ENCODE data around the gene PHF21B. TPM values are rescaled to one million over a fixed set of nuclear protein-coding genes. Genes with fewer than 3 reads are reported as not detected.

The PHF21B gene
- total RNA-seq, 1 donor: not detected

GRCh38 chr22:44931077-44931540, 78.7 kb downstream of the PHF21B start:
- Histone ChIP-seq H3K4me2 (ENCODE audit: insufficient read depth, low read length) (peak overlapping the region; percentile 13), H3K4me3 (ENCODE audit: insufficient read depth, low read length) (no peak overlapping the region), H3K36me3 (ENCODE audit: insufficient read depth, low read length) (no peaks in the 10 kb centered on the region), H4K20me1 (ENCODE audit: insufficient read depth, low read length) (no peaks in the 10 kb centered on the region), H3K27me3 (ENCODE audit: insufficient read depth, low read length) (peaks cover 4% of the 10 kb centered on the region), H2AFZ (ENCODE audit: low read length) (peak overlapping the region; percentile 10), H3K79me2 (ENCODE audit: insufficient read depth, low read length) (no peaks in the 10 kb centered on the region), H3K27ac (ENCODE audit: low read depth, low read length) (no peak overlapping the region), H3K4me1 (ENCODE audit: insufficient read depth, low read length) (no peaks in the 10 kb centered on the region), H3K9me3 (ENCODE audit: low read depth, low read length) (no peaks in the 10 kb centered on the region)
- TF ChIP-seq CTCF (IDR thresholded peaks at IDR 0.05; ENCODE audit: extremely low read depth, low read depth, low read length): no peak
- DNase-seq (ENCODE audit: insufficient read length, low spot score, missing footprints): peak; percentile 91

- Histone ChIP-seq H2AFZ (ENCODE audit: low read length) (no peak overlapping the region), H3K79me2 (ENCODE audit: insufficient read depth, low read length) (no peaks in the 10 kb centered on the region), H3K27me3 (ENCODE audit: insufficient read depth, low read length) (peaks cover 4% of the 10 kb centered on the region), H4K20me1 (ENCODE audit: insufficient read depth, low read length) (no peaks in the 10 kb centered on the region), H3K4me2 (ENCODE audit: insufficient read depth, low read length) (no peak overlapping the region), H3K4me3 (ENCODE audit: insufficient read depth, low read length) (no peak overlapping the region), H3K27ac (ENCODE audit: low read depth, low read length) (no peak overlapping the region), H3K36me3 (ENCODE audit: insufficient read depth, low read length) (no peaks in the 10 kb centered on the region), H3K9me3 (ENCODE audit: low read depth, low read length) (no peaks in the 10 kb centered on the region), H3K4me1 (ENCODE audit: insufficient read depth, low read length) (no peaks in the 10 kb centered on the region)
- no peak for TF ChIP-seq CTCF (IDR thresholded peaks at IDR 0.05; ENCODE audit: extremely low read depth, low read depth, low read length)
- peak; percentile 50 for DNase-seq (ENCODE audit: insufficient read length, low spot score, missing footprints)
Measured at GRCh38 chr22:44930711-44931035, 79.1 kb downstream of the PHF21B start.

GRCh38 chr22:44930016-44930710, 79.6 kb downstream of the PHF21B start:
- Histone ChIP-seq H3K4me2 (ENCODE audit: insufficient read depth, low read length) (no peak overlapping the region), H3K4me3 (ENCODE audit: insufficient read depth, low read length) (no peak overlapping the region), H3K27me3 (ENCODE audit: insufficient read depth, low read length) (peaks cover 4% of the 10 kb centered on the region), H3K79me2 (ENCODE audit: insufficient read depth, low read length) (no peaks in the 10 kb centered on the region), H3K9me3 (ENCODE audit: low read depth, low read length) (no peaks in the 10 kb centered on the region), H4K20me1 (ENCODE audit: insufficient read depth, low read length) (no peaks in the 10 kb centered on the region), H3K4me1 (ENCODE audit: insufficient read depth, low read length) (no peaks in the 10 kb centered on the region), H3K36me3 (ENCODE audit: insufficient read depth, low read length) (no peaks in the 10 kb centered on the region), H2AFZ (ENCODE audit: low read length) (no peak overlapping the region), H3K27ac (ENCODE audit: low read depth, low read length) (no peak overlapping the region)
- peak; percentile 60 for DNase-seq (ENCODE audit: insufficient read length, low spot score, missing footprints)
- no peak for TF ChIP-seq CTCF (IDR thresholded peaks at IDR 0.05; ENCODE audit: extremely low read depth, low read depth, low read length)

GRCh38 chr22:44929359-44930015, 80.3 kb downstream of the PHF21B start:
- H3K27ac ChIP-seq (ENCODE audit: low read depth, low read length): no peak overlapping the region
- H3K4me3 ChIP-seq (ENCODE audit: insufficient read depth, low read length): no peak overlapping the region
- no peaks in the 10 kb centered on the region for H3K4me1 ChIP-seq (ENCODE audit: insufficient read depth, low read length)
- TF ChIP-seq CTCF (IDR thresholded peaks at IDR 0.05; ENCODE audit: extremely low read depth, low read depth, low read length): no peak
- H3K36me3 ChIP-seq (ENCODE audit: insufficient read depth, low read length): no peaks in the 10 kb centered on the region
- no peaks in the 10 kb centered on the region for H3K9me3 ChIP-seq (ENCODE audit: low read depth, low read length)
- no peaks in the 10 kb centered on the region for H4K20me1 ChIP-seq (ENCODE audit: insufficient read depth, low read length)
- H2AFZ ChIP-seq (ENCODE audit: low read length): no peak overlapping the region
- no peak overlapping the region for H3K4me2 ChIP-seq (ENCODE audit: insufficient read depth, low read length)
- H3K79me2 ChIP-seq (ENCODE audit: insufficient read depth, low read length): no peaks in the 10 kb centered on the region
- DNase-seq (ENCODE audit: insufficient read length, low spot score, missing footprints): peak; percentile 26
- H3K27me3 ChIP-seq (ENCODE audit: insufficient read depth, low read length): peaks cover 4% of the 10 kb centered on the region
